MM.1S (cell line): Measurements from ENCODE around the gene LRRC4C.

Source experiments
- DNase-seq: peaks from one replicate; pipeline ENCODE4 v3.0.0-alpha.2; 2015
- H2AFZ ChIP-seq: fragments of 300-600 bp; sonication (generic); 2 replicates; pipeline ENCODE4 v1.6.0; 2016; ENCODE audit warnings: antibody characterized with exemption, low read length
- H3F3A ChIP-seq: fragments of 300-600 bp; sonication (generic); 2 replicates; pipeline ENCODE4 v1.6.1; 2016; ENCODE audit warnings: mild to moderate bottlenecking, antibody characterized with exemption, low read length, moderate library complexity, mixed read lengths; ENCODE audit not compliant: insufficient read depth
- H3K27ac ChIP-seq: fragments of 300-600 bp; sonication (generic); 2 replicates; pipeline ENCODE4 v1.5.1; 2016; ENCODE audit warnings: mild to moderate bottlenecking, low read length
- H3K27me3 ChIP-seq: fragments of 300-600 bp; sonication (generic); replicated peaks from 2 replicates; pipeline ENCODE4 v1.6.0; 2016; ENCODE audit warnings: low read length; ENCODE audit not compliant: insufficient read depth
- H3K36me3 ChIP-seq: fragments of 300-600 bp; sonication (generic); replicated peaks from 2 replicates; pipeline ENCODE4 v1.6.1; 2016; ENCODE audit warnings: mild to moderate bottlenecking, low read length, mixed read lengths; ENCODE audit not compliant: insufficient read depth
- H3K4me1 ChIP-seq: fragments of 300-600 bp; sonication (generic); 2 replicates; pipeline ENCODE4 v1.6.1; 2016; ENCODE audit warnings: low read length, mixed read lengths
- H3K4me2 ChIP-seq: fragments of 300-600 bp; sonication (generic); 2 replicates; pipeline ENCODE4 v1.6.0; 2016; ENCODE audit warnings: low read depth, low read length
- H3K4me3 ChIP-seq: fragments of 300-600 bp; sonication (generic); 2 replicates; pipeline ENCODE4 v1.5.1; 2016; ENCODE audit warnings: low read length, mixed read lengths
- H3K79me2 ChIP-seq: fragments of 300-600 bp; sonication (generic); 2 replicates; pipeline ENCODE4 v1.6.1; 2016; ENCODE audit warnings: mixed run types, low read length, mixed read lengths
- H3K9ac ChIP-seq: fragments of 300-600 bp; sonication (generic); 2 replicates; pipeline ENCODE4 v1.6.1; 2016; ENCODE audit warnings: low read length, mixed read lengths
- H3K9me2 ChIP-seq: fragments of 300-600 bp; sonication (generic); replicated peaks from 2 replicates; pipeline ENCODE4 v1.6.1; 2016; ENCODE audit warnings: mild to moderate bottlenecking, low read length, mixed read lengths; ENCODE audit not compliant: insufficient read depth
- H3K9me3 ChIP-seq: fragments of 300-600 bp; sonication (generic); replicated peaks from 2 replicates; pipeline ENCODE4 v1.6.1; 2016; ENCODE audit warnings: mild to moderate bottlenecking, low read length, mixed read lengths; ENCODE audit not compliant: insufficient read depth
- H4K20me1 ChIP-seq: fragments of 300-600 bp; sonication (generic); 2 replicates; pipeline ENCODE4 v1.6.1; 2016; ENCODE audit warnings: mild to moderate bottlenecking, low read length, moderate library complexity, mixed read lengths; ENCODE audit not compliant: insufficient read depth
- CTCF ChIP-seq: fragments of 300-600 bp; sonication (generic); IDR thresholded peaks from 2 replicates; pipeline ENCODE4 v1.5.1; 2016; ENCODE audit warnings: antibody characterized with exemption, low read length, mixed read lengths
- EZH2 ChIP-seq: fragments of 300-600 bp; sonication (generic); optimal IDR thresholded peaks from 2 replicates; pipeline ENCODE3; 2017; ENCODE audit warnings: low read depth, mild to moderate bottlenecking, antibody characterized with exemption, low read length, mixed read lengths
- EZH2phosphoT487 ChIP-seq: fragments of 300-600 bp; sonication (generic); IDR thresholded peaks from 2 replicates; pipeline ENCODE4 v1.6.1; 2018; ENCODE audit warnings: antibody characterized with exemption, low read length

The LRRC4C gene

GRCh38 chr11:40130427-40130826 is 1329.0 kb downstream of the LRRC4C start:
- Histone ChIP-seq H3K79me2 (no peaks in the 10 kb centered on the region), H3F3A (no peaks in the 10 kb centered on the region), H3K9me3 (no peaks in the 10 kb centered on the region), H4K20me1 (no peaks in the 10 kb centered on the region), H3K4me2 (no peak overlapping the region), H3K4me3 (no peak overlapping the region), H2AFZ (no peak overlapping the region), H3K27ac (no peak overlapping the region), H3K27me3 (no peaks in the 10 kb centered on the region), H3K9me2 (no peaks in the 10 kb centered on the region), H3K4me1 (no peaks in the 10 kb centered on the region), H3K36me3 (no peaks in the 10 kb centered on the region), H3K9ac (no peak overlapping the region)
- TF ChIP-seq EZH2: no peak
- peak; percentile 18 for TF ChIP-seq CTCF
- TF ChIP-seq EZH2phosphoT487: no peak
- DNase-seq: no peak

- no peak for DNase-seq
Measured at GRCh38 chr11:40129266-40129665, 1330.2 kb downstream of the LRRC4C start.

GRCh38 chr11:40125054-40125453 is 1334.4 kb downstream of the LRRC4C start:
- no peaks in the 10 kb centered on the region for H3K36me3 ChIP-seq

More at GRCh38 chr11:40129266-40129665, 1330.2 kb downstream of the LRRC4C start:
- Histone ChIP-seq H3F3A (no peaks in the 10 kb centered on the region), H3K4me3 (no peak overlapping the region), H3K27ac (no peak overlapping the region), H3K79me2 (no peaks in the 10 kb centered on the region), H3K9me3 (no peaks in the 10 kb centered on the region), H2AFZ (no peak overlapping the region), H3K36me3 (no peaks in the 10 kb centered on the region), H3K9ac (no peak overlapping the region), H4K20me1 (no peaks in the 10 kb centered on the region), H3K27me3 (no peaks in the 10 kb centered on the region), H3K9me2 (no peaks in the 10 kb centered on the region), H3K4me2 (no peak overlapping the region), H3K4me1 (no peaks in the 10 kb centered on the region)
- TF ChIP-seq EZH2phosphoT487: no peak
- peak; percentile 36 for TF ChIP-seq CTCF
- no peak for TF ChIP-seq EZH2

More at GRCh38 chr11:40125054-40125453, 1334.4 kb downstream of the LRRC4C start:
- H3K9ac ChIP-seq: no peak overlapping the region
- no peaks in the 10 kb centered on the region for H3K9me2 ChIP-seq
- TF ChIP-seq CTCF: peak; percentile 29; the same call in 1 of the 2 replicates
- TF ChIP-seq EZH2phosphoT487: no peak
- no peak for TF ChIP-seq EZH2
- H3K9me3 ChIP-seq: no peaks in the 10 kb centered on the region
- H2AFZ ChIP-seq: no peak overlapping the region
- no peaks in the 10 kb centered on the region for H3K27me3 ChIP-seq
- no peak overlapping the region for H3K4me2 ChIP-seq
- no peak overlapping the region for H3K27ac ChIP-seq
- no peaks in the 10 kb centered on the region for H3K79me2 ChIP-seq
- DNase-seq: no peak
- no peaks in the 10 kb centered on the region for H4K20me1 ChIP-seq
- H3K4me1 ChIP-seq: no peaks in the 10 kb centered on the region
- no peak overlapping the region for H3K4me3 ChIP-seq
- no peaks in the 10 kb centered on the region for H3F3A ChIP-seq
